HG03439 (cell line): ENCODE data around the gene PXK.

Experiments used
- ATAC-seq: cut with Tn5 transposase; IDR thresholded peaks from one replicate; pipeline ENCODE4 v1.9.1; 2021; ENCODE audit warnings: mild to moderate bottlenecking, moderate library complexity; ENCODE audit not compliant: unreplicated experiment

PXK gene

GRCh38 chr3:58346368-58346767 lies 13.7 kb downstream of the PXK start:
- no peak for ATAC-seq

DNA sequence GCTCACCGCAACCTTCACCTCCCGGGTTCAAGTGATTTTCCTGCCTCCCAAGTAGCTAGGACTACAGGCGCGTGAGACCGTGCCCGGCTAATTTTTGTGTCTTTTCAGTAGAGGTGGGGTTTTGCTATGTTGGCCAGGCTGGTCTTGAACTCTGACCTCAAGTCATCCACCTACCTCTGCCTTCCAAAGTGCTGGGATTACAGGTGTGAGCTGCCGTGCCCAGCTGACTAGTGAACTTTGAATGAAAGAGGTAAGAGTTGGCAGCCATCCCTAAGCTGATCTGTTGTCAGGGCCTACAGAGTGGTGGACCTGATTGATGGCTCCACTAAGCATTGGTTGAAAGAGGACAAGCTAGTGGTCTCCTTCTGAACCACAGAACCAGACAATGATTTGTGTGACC lies 15.3 kb downstream of the PXK start:
- no peak for ATAC-seq

- ATAC-seq, result peak; percentile 69
Measured at GRCh38 chr3:58349792-58350626, 17.3 kb downstream of the PXK start.

DNA sequence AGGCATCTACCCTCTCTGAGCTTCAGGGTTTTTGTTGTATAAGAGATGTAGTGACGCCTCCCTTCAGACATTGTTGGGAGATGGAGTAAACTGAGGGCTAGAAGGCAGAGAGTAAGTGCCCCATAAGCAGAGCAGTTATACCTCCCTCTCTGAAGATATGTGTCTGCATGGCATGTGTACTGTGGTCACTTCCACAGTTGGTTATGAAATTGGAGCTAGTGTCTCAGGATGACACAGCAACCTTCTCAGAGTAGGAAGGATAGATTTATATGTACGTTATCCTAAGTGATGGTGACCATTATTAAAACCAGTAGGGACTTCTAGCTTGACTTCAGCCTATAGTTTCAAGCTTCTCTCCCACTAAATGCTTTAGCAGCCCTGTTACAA lies 17.9 kb downstream of the PXK start:
- ATAC-seq, result no peak

DNA sequence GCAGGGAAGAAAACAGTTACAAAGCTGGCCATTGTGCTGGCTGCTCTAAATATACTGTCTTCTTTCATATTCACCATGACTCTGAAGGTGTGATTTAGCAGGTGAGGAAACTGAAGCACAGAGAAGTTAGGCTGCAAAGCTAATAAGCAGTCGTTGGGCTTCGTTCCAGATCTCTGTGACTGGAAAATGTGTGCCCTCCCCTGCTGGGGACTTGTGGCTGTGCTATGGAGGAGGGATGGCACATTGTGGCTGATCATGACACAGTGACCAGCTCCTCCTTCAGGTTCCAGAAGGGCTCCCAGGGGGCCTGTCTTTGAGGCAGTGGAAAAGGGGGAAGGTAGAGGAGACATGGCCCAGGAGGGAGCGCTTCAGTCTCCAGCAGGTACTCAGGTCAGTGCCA lies 19.2 kb downstream of the PXK start:
- ATAC-seq, result no peak

- ATAC-seq, result no peak
Measured at GRCh38 chr3:58352626-58353025, 19.9 kb downstream of the PXK start.

DNA sequence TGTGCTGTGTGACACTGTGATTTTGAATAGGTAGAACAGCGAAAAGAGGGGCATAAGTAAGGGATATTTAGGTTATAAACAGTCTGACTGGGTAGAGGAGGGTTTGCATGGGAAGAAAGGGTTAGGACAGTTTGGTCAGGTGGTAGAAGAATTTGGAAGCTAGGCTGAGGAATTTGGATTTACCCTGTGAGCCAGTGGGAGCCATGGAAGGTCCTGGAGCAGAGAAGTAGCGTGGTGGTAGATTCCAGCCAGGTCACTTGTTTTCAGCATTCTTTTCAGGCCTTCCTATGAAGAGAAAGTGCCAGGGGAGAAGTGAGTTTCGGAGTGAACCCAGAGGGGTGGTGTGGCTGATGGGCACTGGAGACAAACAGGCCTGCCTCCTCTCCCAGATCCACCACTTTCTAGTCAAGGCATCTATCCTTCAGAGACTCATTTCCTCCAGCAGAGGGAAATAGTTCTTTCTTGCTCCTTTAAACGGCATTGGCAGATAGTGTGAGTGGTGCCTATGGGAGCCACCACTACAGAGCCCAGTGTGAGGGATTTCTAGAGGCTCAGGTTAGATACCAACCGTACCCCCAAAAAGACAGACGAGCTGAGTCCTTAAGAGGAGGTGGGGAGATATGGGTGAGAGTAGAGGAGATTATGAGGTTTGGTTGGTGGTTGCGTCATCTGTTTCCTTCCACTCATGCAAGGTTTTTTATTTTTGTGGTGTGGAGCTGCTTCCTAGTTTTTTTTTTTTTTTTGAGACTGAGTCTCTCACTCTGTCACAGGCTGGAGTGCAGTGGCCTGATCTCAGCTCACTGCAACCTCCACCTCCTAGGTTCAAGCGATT lies 21.2 kb downstream of the PXK start:
- ATAC-seq, result no peak

GRCh38 chr3:58355179-58355578 lies 22.5 kb downstream of the PXK start:
- peak; percentile 44 for ATAC-seq

DNA sequence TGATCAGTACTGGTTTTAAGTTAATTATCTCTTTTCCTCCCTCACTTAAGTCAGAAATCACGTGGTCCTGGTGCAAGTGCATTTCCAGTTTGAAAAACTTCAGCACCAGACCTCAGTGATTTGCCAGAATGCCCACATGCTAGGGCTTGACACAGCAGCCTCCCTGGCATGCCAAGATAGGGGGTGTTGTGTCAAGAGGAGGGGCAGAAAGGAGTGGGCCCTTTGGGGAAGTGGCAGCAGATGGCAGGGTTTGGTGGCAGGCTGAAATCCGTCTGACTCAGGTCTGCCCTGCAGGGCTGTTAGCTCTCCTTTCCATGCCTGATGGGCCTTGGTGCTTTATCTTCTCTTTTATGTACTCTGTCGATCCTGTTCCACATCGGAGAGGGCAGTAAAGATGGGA lies 23.4 kb downstream of the PXK start:
- no peak for ATAC-seq

GRCh38 chr3:58357402-58357801 lies 24.7 kb downstream of the PXK start:
- ATAC-seq, result no peak

DNA sequence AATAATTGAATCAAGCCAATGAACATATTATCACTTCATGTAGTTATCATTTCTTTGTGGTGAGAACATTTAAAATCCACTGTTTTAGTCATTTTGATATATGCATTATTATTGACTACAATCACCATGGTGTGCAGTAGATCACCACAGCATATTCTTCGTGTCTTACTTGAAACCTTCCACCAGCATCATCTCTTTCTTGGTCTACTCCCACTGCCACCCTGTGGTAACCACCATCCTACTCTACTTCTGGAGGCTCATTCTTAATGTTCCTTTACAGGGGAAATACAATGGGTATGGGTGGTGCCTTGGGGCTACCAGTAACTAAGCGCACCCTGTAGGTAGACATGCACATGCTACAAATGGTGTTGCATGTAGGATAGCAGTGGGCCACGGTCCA lies 25.4 kb downstream of the PXK start:
- ATAC-seq, result no peak

DNA sequence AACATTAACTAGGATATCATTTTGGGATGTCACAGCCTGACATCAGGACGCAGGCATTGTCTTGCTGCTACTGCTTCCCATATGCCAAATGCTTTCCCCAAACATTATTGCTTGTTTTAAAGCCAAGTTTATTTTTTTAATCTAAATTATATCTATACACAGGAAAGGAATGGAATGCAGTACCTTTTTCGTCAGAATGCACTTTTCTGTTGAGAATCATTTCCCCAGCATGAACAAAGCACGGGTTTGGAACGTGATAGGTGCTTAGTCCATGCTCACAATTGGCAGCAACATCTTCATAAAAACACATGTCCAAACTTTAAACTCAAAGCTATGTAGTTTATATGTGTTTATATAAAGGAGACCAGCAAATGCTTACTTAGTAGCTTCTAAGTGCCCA lies 26.1 kb downstream of the PXK start:
- no peak for ATAC-seq

- ATAC-seq, result no peak
Measured at GRCh38 chr3:58359621-58360020, 26.9 kb downstream of the PXK start.

- no peak for ATAC-seq
Measured at GRCh38 chr3:58361866-58362265, 29.2 kb downstream of the PXK start.

GRCh38 chr3:58366699-58367098 lies 34.0 kb downstream of the PXK start:
- no peak for ATAC-seq

- ATAC-seq, result no peak
Measured at GRCh38 chr3:58369038-58369437, 36.3 kb downstream of the PXK start.

DNA sequence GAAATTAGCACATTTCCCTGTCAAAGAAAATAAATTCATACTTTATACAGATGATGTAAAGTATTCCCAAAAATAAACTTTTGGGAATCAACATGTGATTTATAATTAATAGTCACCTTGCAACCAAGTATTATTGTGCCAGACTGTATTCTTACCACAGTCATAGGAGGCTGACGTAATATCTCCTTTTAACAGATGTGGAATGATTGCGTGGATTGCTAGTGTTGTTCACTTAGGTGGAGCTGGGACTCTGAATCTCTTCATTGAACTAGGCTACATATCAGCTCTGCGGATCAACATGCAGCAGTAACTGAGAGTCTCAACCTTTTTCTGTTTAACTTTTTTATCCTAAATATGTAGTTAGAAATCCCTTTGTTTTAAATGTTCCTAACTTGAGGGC lies 37.2 kb downstream of the PXK start:
- ATAC-seq, result no peak

- no peak for ATAC-seq
Measured at GRCh38 chr3:58370407-58370806, 37.7 kb downstream of the PXK start.

- no peak for ATAC-seq
Measured at GRCh38 chr3:58371754-58372153, 39.1 kb downstream of the PXK start.

DNA sequence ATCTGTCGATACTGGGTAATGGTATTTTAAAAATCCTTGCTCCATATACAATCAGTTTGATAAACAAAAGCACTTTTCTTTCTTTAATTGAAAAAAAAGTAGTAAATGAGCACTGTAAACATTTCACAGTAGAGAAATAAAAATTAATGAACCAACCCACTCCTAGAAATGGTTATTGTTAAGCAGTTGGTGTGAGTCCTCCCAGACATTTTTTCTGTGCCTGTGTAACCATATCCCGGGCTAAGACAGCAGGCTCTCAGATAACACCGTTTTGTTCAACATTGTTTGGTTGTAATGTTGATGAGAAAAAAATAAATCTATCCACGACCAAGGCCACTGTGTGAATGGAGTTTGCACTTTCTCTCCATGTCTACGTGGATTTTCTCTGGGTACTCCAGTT lies 42.6 kb downstream of the PXK start:
- ATAC-seq, result no peak

- no peak for ATAC-seq
Measured at GRCh38 chr3:58377168-58377567, 44.5 kb downstream of the PXK start.

- ATAC-seq, result no peak
Measured at GRCh38 chr3:58377750-58378149, 45.1 kb downstream of the PXK start.
